ENCODE data around the gene NOL11. TPM values are rescaled to one million over a fixed set of nuclear protein-coding genes. Genes with fewer than 3 reads are reported as not detected.

Gene NOL11
- total RNA-seq, 1 experiment from 2014 or later = 38.2 TPM

GRCh38 chr17:67785504-67785903 is 67.8 kb downstream of the NOL11 start:
- no TSS peak for BruUV-seq (replicated peaks)
- no peaks in the 10 kb centered on the region for H3K36me3 ChIP-seq (ENCODE audit: low read depth)
- H3K4me3 ChIP-seq = no peak overlapping the region
- H3K4me2 ChIP-seq = no peak overlapping the region
- no peaks in the 10 kb centered on the region for H3F3A ChIP-seq (ENCODE audit: insufficient read depth, low read depth)
- POLR2A ChIA-PET (ENCODE audit: unreplicated experiment) = no interaction called here
- peaks cover 4% of the 10 kb centered on the region; the same call in 1 of the 2 replicates for H3K4me1 ChIP-seq (replicated peaks; ENCODE audit: insufficient read depth)
- TF ChIP-seq EZH2 (IDR thresholded peaks at IDR 0.05; ENCODE audit: low read depth) = no peak
- no peak for TF ChIP-seq CTCF (conservative IDR thresholded peaks at IDR 0.05)
- no peaks in the 10 kb centered on the region for H3K79me2 ChIP-seq (ENCODE audit: low read depth)
- no peak for DNase-seq
- H3K27ac ChIP-seq = no peak overlapping the region
- no peaks in the 10 kb centered on the region for H3K9me2 ChIP-seq (ENCODE audit: insufficient read depth)
- H2AFZ ChIP-seq = no peak overlapping the region
- intact Hi-C loops (cut with micrococcal nuclease; ENCODE audit: unreplicated experiment) = no loop called here
- no peaks in the 10 kb centered on the region for H3K9me3 ChIP-seq (ENCODE audit: insufficient read depth, low read depth)
- no peaks in the 10 kb centered on the region for H3K27me3 ChIP-seq (ENCODE audit: insufficient read depth, low read depth)
- H4K20me1 ChIP-seq (ENCODE audit: insufficient read depth) = 0 out of 2 replicates have a peak, but pooled peaks cover 2% of the 10 kb centered on the region
- CTCF ChIA-PET = no interaction called here

Other genes with a start within 250 kb of the NOL11 start
- gene BPTF, start 107.6 kb downstream of the NOL11 start, total RNA-seq (2021) = 68.2 and 95.6 TPM in 2 replicates

Measured in PC-9 (cell line).